SW480 (cell line): ENCODE measurements around the gene TNNT1.
"Not testable (repeated sequence)": the region's sequence is repeated elsewhere in the genome, so short reads cannot be mapped to it uniquely, and the experiment has no call there.

Source experiments
- DNase-seq: peaks from one replicate; pipeline ENCODE4 v3.0.0-alpha.2; 2016; ENCODE audit warnings: low spot score

The TNNT1 gene

GRCh38 chr19:55149078-55150003, at the start of gene TNNT1:
Gene TNNT1, minus strand, starts transcription at chr19:55149206. Its CDS starts 2,049 bp downstream, at chr19:55147157.
- no peak for DNase-seq

DNA sequence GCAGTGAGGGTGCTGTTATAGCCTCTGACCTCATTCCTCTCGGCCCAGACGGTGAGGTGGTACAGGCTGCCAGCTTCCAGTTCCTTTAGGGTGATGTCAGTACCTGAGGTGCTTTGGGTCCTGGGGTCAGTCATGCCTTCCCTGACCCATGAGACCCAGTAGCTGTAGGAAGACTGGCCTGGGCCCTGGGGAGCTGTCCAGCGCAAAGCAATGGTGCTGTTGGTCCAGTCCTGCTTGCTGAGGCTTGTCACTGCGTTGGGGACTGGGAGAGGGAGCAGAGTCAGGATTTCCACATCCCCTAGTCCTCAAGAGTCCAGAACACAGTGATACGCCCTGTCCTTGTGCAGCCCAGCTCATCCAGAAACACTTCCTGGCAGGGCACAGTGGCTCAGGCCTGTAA, 49.6 kb upstream of the TNNT1 start:
- DNase-seq: no peak

DNA sequence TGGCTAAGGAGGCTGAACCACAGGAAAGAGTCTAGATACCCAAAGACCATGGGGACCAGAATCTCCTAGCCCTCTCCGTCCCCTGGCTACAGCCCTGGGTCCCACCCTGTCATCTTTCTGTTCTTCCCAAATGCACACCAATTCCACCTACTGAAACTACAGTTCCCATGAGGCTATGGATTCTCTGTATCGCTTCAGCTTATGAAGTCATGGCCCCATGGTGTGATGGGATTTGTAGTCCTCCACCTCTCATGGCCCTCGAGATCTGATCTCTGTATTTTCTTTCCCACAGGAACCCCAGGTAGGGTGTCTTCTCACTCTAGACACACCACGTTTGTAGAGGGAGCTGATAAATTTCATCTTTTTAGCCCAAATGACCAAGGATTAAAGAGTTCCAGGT, 48.5 kb upstream of the TNNT1 start:
- peak; percentile 41 for DNase-seq

- DNase-seq: peak; percentile 33
These were observed 47.8 kb upstream of the TNNT1 start for GRCh38 chr19:55196803-55197202.

- DNase-seq: no peak
These were observed 44.5 kb upstream of the TNNT1 start for GRCh38 chr19:55193481-55193880.

GRCh38 chr19:55189403-55189835, 40.4 kb upstream of the TNNT1 start:
- DNase-seq: peak; percentile 78

DNA sequence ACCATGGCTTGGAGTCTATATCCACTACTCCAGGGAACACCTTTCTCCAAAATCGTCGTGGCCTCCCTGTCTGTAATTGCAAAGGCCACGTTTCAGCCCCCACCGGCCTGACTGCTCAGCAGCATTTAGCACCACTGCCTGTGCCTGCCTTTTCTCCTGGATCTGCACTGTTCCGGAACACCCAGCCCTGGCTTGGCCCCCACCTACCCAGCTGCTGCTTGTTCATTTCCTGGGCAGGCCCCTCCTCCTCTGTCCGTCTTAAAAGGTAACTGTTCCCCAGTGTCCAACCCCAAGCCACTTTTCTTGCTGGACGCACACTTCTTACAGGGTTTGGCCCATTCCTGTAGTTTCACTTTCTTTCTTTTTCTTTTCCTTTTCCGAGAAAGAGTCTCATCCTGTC, 39.6 kb upstream of the TNNT1 start:
- no peak for DNase-seq

GRCh38 chr19:55186080-55186479, 37.1 kb upstream of the TNNT1 start:
- DNase-seq: no peak

GRCh38 chr19:55181740-55182139, 32.7 kb upstream of the TNNT1 start:
- DNase-seq: no peak

DNA sequence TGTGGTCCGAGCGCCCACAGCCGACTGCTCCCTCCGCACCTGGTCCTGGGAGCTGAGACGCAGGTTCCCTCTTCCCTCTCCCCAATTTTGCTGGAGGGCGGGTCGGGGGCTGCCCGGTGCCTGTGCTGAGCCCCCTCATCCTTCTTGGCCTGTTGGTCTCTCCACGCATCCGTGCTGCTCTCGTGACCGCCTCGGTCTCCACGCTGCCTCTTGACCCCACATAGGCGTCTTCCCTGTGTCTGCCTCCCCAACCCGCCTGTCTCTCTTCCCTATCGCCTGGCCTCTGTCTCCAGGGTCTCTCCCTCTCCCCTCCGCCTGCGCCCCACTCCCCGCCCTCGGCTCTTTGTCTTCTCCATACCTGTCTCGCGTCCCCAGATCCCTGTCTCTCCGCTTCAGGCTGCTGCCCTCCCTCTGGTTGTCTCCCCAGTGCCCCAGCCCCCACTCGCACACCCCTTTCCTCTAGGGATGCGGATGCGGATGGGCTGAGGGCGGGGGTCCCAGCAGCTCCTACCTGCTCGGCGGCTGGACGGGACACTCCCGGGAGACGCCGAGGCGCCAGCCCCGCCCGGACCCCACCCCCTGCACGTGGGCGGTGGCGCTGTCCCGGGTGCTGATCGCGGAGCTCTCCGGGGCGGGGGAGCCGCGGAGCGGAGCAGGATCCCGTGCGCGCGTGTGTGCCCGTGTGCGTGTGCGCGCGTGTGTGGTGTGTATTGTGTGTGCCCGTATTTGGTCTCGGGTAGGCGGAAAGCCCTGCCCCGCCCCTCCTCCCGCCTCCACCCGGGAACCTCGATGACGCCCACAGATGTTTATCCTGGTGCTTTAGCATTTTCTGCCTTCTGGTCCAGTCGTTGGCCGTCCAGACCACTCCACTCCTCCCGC, 30.8 kb upstream of the TNNT1 start, which contains the start of gene SYT5:
Gene SYT5 (minus strand): TSS at position 684 of the 879 bp plus-strand sequence. CDS start 1,248 bp downstream, outside the sequence.
- DNase-seq: no peak

- DNase-seq: peak; percentile 80
These were observed 30.0 kb upstream of the TNNT1 start for GRCh38 chr19:55178781-55179599.

DNA sequence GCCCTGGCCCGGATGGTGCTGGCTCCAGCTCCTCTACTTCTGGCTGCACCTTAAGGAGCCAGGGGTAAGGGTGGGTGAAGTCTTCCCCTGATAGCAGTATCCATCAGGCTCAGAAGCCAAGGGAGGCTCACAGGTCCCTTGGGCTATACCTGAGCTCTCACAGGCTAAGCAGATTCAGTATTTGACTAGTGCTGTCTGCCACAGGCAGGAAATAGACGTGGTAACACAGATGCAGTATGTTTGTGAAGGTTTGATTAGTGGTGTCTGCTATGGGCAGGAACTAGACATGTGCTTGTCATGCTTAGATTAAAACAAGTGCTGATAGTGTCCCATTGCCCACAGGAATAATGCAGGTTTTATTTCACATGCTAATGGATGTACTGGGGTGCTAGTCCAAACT, 27.1 kb upstream of the TNNT1 start:
- DNase-seq: peak; percentile 48

GRCh38 chr19:55175117-55175867, 26.3 kb upstream of the TNNT1 start:
- no peak for DNase-seq

DNA sequence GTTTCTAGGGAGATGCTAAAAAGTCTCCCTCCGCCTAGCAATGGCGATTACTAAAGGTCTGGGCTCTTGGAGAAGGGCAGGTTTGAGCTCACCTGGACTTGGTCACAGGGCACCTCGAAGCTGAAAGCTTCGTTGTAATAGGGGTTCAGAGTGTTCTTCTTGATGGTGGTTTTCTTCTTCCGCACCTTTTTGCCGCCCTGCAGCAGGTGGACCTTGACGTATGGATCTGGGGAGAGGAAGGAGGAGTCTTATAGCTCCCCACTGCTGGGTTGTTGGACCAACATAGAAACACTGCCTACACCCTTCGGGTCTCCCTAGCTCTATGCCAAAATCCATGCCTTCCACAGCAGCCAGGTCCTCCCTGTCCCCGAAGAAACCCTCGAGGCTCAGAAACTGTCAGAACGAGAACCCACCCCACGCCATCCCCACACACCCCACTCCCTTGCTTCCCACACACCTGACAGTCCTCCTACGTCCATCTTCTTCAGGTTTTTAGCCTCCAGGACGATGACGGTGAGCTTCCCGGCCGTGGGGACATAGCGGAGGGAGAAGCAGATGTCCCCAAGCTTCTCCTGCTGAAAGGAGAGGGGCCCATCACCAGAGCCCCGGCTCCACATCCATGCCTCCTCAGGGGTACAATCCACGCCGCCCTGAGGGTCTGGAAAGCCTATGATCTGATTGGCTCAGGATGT, 25.6 kb upstream of the TNNT1 start:
- DNase-seq: no peak

DNA sequence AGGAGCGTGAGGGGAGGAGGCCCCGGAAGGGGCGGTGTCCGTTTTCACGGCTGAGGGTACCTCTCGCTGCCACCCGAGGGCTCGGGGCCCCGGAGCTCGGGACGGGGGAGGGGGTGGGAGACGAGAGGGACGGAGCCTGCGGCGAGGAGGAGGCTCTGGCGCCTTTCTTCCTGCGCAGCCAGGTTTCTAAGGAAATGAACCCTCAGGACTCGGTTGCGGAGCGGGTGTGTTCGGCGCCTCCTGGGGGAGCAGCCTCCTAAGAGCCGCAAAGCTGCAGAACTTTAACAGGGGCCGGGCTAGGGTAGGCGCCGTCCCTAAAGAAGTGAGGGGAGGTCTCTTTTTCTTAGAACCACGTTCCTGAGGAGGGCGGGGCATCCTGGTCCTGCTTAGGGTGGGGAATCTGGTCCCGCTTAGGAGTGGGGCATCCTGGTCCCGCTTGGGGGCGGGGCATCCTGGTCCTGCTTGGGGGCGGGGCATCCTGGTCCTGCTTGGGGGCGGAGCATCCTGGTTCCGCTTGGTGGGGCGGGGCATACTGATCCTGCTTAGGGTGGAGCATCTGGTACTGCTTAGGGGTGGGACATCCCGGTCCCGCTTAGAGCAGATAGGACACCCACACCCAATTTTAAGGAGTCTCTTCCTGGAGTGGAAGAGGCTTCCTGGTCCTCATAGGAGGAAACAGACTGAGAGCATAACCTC, 24.9 kb upstream of the TNNT1 start:
- peak; percentile 77 for DNase-seq

- DNase-seq: no peak
These were observed 24.2 kb upstream of the TNNT1 start for GRCh38 chr19:55173186-55173713.

GRCh38 chr19:55172741-55173140, 23.7 kb upstream of the TNNT1 start:
- peak; percentile 44 for DNase-seq

DNA sequence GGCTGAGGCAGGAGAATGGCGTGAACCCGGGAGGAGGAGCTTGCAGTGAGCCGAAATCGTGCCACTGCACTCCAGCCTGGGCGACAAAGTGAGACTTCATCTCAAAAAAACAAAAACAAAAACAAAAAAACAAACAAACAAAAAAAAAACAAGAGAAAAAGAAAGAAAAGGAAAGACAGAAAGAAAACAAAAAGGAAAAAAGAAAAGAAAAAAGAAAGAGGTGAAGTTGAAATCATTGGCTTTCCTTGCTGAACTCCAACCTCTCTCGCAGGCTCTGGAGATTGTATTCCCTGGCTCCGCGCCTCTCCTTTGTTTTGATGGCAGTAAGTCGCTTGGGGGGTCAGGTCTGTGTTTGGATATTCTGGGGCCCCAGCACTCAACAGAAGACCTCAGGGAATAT, 23.3 kb upstream of the TNNT1 start:
- DNase-seq: not testable (repeated sequence)

- DNase-seq: no peak
These were observed 22.4 kb upstream of the TNNT1 start for GRCh38 chr19:55171440-55171839.
